GM12874 (cell line): ENCODE data around the gene NAPG.

Experiments
- CTCF ChIP-seq: IDR thresholded peaks from 2 replicates; pipeline ENCODE4 v1.5.1; 2011; ENCODE audit warnings: low read depth, mild to moderate bottlenecking, control low read depth, low read length, moderate library complexity; ENCODE audit not compliant: insufficient read depth

The NAPG gene

GRCh38 chr18:10482985-10483949, 42.6 kb upstream of the NAPG start:
- TF ChIP-seq CTCF = no peak

GRCh38 chr18:10485475-10485874, 40.4 kb upstream of the NAPG start:
- no peak for TF ChIP-seq CTCF

- no peak for TF ChIP-seq CTCF
Observed at GRCh38 chr18:10486362-10486761, 39.5 kb upstream of the NAPG start.

- TF ChIP-seq CTCF = no peak
Observed at GRCh38 chr18:10487154-10487553, 38.7 kb upstream of the NAPG start.

GRCh38 chr18:10488017-10488416, 37.8 kb upstream of the NAPG start:
- no peak for TF ChIP-seq CTCF

GRCh38 chr18:10490401-10491165, 35.2 kb upstream of the NAPG start:
- peak; percentile 71 for TF ChIP-seq CTCF

GRCh38 chr18:10495936-10496335, 29.9 kb upstream of the NAPG start:
- TF ChIP-seq CTCF = no peak
